Stimulated activated naive CD4-positive, alpha-beta T cell treated with Interleukin-2 at 50 U/mL for 16 hours (primary cell): ENCODE results near the gene SAMD10.
"Not testable (repeated sequence)": the region's sequence is repeated elsewhere in the genome, so short reads cannot be mapped to it uniquely, and the experiment has no call there.

Experiments used
- DNase-seq: peaks from one replicate; lab custom pipeline; 2025; lab: John Stamatoyannopoulos, UW

Gene SAMD10

GRCh38 chr20:63968928-63969760 is 10.3 kb downstream of the SAMD10 start:
- peak; percentile 24 for DNase-seq

DNA sequence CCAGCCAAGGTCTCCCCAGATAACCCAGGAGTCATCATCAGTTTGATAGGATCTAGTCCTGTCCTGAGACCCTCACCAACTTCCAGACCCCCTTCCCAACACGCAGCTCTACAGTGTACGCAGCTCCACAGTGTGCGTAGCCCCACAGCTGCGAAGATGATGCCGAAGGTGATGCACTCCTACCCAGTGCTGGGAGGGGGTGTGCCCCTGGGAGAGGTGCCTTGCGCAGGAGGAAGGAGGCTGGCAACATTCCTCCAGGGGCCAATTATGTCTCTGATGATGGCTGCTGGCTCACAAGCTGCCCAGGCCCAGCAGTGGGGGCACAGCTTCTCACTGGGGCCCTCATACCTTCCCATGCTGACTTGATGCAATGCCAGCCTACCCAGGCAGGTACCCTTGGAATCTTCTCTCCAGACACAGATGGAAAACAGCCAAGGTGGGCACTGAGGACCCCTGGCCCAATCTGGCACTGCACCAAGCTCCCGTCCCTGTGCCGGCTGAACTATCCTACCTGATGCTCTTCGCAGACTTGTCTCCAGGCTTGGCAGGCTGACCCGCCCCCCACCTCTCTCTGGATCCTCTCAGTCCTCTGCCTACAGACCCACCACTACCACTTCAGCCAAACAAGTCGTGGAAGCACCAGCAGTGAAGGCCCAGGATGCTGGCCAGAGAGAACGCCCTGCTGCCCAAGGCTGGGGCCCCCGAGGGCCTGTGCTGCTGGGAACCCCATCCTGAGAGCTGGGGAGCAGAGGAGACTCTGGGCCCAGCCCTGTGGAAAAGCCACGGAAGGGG is 11.1 kb downstream of the SAMD10 start:
- no peak for DNase-seq

DNA sequence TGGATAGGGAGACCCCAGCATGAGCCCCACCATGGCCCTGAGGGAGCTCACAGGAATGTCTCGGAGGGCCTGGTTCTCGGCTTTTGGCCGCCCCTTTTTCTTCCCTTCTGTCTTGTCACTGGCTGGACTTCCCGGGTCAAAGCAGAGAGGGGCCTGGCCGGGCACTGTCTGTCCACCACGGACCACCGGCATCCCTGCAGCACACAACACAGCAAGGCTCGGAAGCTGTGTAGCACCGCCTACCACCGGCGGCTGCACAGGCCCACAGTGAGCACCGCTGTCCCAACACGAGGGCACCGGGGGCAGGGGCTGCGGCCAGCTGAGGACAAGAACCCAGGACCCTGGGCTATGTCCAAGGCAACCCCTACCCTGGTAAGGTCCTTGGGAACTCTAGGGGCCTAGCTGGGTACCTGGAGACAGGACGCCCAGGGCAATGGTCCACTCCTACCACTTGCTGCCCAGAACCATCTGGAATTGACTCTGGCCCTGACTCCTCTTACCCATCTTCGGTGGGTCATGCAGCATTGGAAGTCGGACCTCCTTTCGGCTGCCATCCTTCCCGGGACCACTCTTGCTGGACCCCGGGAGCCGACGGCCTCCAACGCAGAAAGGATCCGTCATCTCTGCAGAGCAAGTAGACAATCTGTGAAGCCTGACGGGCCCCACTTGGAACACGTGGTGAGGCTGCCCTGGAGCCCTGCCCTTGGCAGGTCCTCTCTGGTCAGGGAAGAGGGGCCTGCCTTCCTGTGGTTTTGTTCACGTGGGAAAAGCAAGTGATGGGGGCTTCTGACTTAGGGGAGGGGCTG is 11.9 kb downstream of the SAMD10 start:
- DNase-seq = no peak

GRCh38 chr20:63966944-63967322 is 12.5 kb downstream of the SAMD10 start:
- no peak for DNase-seq

DNA sequence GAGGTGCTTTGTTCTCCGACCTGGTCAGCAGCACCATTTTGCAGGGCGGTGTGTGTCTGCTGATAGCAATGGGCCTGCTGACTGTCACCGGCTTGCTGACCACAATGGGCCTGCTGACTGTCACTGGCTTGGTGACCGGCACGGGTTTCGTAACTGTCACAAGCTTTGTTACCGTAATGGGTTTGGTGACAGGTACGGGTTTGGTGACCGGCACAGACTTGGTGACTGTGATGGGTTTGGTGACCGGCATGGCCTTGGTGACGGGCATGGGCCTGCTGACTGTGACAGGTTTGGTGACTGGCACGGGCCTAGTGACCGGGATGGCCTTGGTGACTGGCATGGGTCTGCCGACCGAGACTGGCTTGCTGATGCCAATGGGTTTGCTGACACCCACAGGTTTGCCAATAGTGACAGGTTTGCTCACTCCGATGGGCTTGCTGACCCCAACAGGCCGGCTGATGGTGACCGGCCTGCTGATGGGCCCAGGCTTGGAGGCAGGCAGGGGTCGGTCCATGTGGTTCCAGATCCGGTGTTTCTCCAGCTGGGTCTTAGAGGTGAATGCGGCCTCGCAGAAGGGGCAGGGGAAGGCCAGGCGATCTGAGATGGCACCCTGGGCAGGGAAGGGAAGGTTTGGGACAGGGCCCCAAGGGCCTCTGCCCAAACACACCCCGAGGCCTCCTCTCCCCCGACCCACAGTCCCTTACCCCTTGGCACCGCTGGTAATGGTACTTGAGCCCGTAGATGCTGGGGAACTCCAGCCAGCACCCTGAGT is 13.1 kb downstream of the SAMD10 start:
- no peak for DNase-seq

- DNase-seq = no peak
These were observed 15.0 kb downstream of the SAMD10 start for GRCh38 chr20:63964412-63964811.

DNA sequence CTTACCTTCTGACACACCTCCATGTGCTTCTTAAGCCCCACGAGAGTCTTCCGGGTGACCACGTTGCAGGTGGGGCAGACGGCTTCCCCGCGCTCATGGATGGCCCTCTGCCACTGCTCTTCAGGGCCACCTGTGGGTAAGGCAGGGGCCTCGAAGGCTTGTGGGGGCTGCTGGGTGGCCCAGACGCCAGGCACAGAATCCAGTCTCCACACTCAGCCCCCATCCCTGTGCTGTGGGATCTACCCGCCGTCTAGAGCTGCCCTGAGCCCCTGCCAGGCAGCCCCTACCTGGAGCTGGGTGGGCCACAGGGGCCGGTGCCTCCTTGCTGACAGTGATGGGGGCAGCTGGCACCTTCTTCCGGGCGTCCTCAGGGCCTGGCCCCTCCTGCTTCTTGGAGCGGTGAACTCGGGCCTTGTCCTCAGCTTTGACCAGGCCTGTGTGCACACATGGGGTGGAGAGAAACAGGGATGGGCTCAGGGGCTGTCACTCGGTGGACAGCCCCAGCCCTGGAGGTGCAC is 15.6 kb downstream of the SAMD10 start:
- no peak for DNase-seq

DNA sequence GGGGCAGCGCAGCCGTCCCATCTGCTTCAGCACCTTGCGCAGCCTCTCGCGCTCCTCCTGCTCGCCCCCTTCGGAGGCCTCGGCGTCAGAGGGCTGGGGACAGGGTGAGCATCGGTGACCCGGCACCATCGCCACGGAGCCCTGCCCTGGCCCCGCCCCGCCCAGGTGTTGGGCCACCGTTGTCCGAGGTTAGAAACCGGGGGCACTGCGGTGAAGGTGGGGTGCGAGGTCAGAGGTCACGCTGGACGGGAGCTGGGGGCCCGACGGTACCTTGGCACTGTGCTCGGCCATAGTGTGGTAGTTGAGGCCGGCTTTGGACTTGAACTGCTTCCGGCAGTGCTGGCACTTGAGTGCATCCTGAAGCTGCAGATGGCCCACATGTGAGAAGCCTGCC is 16.1 kb downstream of the SAMD10 start:
- DNase-seq = no peak

GRCh38 chr20:63962426-63963347 is 16.8 kb downstream of the SAMD10 start:
- DNase-seq = no peak

- DNase-seq = no peak
These were observed 17.6 kb downstream of the SAMD10 start for GRCh38 chr20:63961664-63962425.

DNA sequence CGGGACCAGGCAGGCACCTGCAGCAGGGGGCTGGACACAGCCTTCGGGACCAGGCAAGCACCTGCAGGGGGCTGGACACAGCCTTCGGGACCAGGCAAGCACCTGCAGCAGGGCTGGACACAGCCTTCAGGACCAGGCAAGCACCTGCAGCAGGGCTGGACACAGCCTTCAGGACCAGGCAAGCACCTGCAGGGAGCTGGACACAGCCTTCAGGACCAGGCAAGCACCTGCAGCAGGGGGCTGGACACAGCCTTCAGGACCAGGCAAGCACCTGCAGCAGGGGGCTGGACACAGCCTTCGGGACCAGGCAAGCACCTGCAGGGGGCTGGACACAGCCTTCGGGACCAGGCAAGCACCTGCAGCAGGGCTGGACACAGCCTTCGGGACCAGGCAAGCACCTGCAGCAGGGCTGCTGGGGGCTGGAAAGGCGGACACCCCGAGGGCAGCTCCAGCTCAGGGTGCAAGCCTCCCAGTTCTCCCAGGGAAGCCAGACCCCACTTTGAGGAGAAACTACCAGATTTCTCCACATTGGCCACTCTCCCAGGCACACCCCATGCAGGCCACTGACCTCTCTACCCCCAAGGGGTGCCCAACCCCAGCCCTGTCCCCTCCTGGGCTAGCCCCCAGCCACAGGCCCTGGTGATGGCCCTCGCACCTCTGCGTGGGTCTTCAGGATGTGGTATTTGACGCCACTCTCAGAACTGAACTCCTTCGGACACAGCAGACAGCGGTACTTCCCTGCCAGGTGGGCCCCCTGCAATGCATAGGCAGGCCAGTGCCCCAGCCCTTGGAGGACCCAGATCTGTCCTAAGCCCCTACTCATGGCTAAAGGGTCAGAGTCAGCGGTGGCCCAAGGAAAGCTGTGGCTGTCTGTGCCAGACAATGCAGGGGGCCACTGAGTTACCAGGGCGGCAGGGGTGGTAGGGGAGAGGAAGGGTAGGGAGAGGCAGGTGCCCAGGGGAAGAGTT is 18.5 kb downstream of the SAMD10 start:
- not testable (repeated sequence) for DNase-seq

DNA sequence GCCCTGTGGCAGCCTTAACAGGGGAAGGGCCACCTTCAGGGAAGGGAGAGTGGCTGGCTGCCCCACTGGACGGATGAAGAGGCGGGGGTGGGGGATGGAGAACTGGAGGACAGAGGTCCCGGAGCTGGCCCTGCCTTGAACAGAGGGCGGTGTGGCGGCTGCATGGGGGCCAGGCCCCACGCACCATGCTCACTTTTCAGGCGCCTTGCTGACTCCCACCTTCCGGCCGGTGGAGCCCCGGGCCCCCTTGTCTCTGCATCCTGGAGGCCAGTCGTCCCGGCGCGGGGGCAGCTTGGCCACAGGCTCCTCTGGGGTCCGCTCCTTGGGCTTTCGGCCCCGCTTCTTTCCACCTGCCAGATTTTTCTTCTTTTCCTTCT is 19.8 kb downstream of the SAMD10 start:
- no peak for DNase-seq

- no peak for DNase-seq
These were observed 20.3 kb downstream of the SAMD10 start for GRCh38 chr20:63958964-63959698.

GRCh38 chr20:63958471-63958870 is 21.0 kb downstream of the SAMD10 start:
- DNase-seq = no peak

- peak; percentile 27 for DNase-seq
These were observed 21.6 kb downstream of the SAMD10 start for GRCh38 chr20:63957690-63958441.

DNA sequence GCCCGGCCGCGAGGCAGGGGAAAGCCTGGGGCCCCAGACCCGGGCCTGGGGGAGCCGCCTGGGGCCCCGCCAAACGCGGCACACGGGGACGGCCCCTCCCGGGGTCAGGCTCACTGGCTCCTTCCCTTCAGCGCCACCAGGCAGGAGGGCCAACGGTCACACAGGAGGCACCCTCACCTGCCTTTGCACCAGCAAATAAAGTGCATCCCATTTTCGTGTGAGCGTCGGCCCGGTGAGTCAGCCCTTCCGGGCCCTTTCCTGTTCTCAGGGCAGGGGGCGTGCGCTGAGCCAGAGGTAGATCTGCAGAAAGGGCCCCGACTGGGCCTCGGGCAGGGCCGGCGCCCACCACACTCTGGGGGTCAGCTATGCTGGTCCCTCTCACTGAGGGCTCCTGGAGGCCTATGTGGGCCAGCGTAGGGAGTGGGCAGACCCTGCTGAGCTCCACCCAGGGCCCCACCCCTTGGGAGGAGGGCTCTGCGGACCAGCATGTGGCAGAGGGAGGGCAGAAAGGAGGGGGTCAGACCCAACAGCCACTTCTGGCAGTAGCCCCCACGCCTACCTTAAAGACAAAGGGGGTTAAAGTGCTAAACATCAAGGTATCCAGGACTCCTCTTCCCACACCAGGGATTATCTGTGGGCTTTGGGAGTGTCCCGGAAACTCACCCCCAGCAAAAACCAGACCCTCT is 22.3 kb downstream of the SAMD10 start:
- peak; percentile 78 for DNase-seq

DNA sequence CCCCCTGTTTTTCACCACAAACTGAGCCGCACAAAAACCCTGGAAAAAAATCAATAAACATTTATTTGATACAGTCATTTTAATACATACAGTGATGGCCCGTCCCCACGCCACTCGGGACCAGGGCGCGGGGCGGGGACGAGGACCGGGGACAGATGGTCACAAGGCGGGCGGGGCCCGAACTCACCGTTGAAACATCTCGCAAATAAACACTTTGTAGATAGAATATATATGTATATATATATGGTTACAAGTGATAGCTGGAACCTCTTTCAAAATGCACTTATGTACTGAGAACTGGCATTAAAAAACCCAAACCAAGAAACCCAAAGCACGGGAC is 22.8 kb downstream of the SAMD10 start:
- DNase-seq = no peak
